Measurements from ENCODE around the gene BCL2A1. TPM values are rescaled to one million over a fixed set of nuclear protein-coding genes. Genes with fewer than 3 reads are reported as not detected.

Gene BCL2A1
- total RNA-seq, 1 experiment from 2014 or later: 0.44 TPM

DNA sequence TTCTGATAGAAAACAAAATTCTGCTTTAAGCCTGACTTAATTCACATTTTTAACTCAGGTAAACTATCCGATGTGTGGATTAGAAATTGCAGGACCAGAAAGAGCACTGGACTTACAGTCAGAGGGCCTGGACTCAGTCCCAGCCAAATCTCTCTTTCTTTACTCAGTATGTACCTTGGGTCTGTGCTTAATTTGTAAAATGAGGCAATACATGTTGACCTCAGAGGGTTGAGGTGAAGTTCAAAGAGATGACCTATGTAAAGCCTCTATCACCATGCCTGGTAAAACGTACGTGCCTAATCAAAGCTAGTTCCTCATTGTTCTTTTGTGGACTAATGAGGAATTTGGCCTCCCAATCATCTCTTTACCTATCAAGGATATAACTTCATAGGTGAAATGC, 1.9 kb upstream of the BCL2A1 start:
- H3K9me2 ChIP-seq (ENCODE audit: insufficient read depth): no peaks in the 10 kb centered on the region
- H3K4me3 ChIP-seq (replicated peaks in 1 of 2; ENCODE audit: low read depth in 1 of 2, low read length in 2 of 2): no peak overlapping the region
- POLR2A ChIA-PET: no interaction called here
- no peaks in the 10 kb centered on the region for H4K20me1 ChIP-seq (ENCODE audit: insufficient read depth)
- no peaks in the 10 kb centered on the region for H3K79me2 ChIP-seq (ENCODE audit: insufficient read depth, low read length)
- no TSS peak for BruUV-seq (replicated peaks)
- no peak for ATAC-seq
- no peak for TF ChIP-seq FOSL1 (IDR thresholded peaks at IDR 0.05; ENCODE audit: low read depth)
- no peak overlapping the region for H3K27ac ChIP-seq (ENCODE audit: low read depth, low read length)
- RAD21 ChIA-PET (ENCODE audit: low non-redundant PET in 1 of 2, low total read pairs in 2 of 2, uncharacterized antibody in 2 of 2, unreplicated experiment in 2 of 2): no interaction called here
- no peaks in the 10 kb centered on the region for H3K36me3 ChIP-seq (ENCODE audit: control insufficient read depth in 1 of 2, insufficient read depth in 2 of 2, low read length in 2 of 2)
- DNase-seq (ENCODE audit: low read depth, low spot score): no peak
- no peaks in the 10 kb centered on the region for H3K4me1 ChIP-seq (ENCODE audit: control insufficient read depth in 1 of 2, insufficient read depth in 2 of 2, low read length in 2 of 2)
- H3K9ac ChIP-seq (ENCODE audit: low read length): no peak overlapping the region
- no peak overlapping the region for H2AFZ ChIP-seq (ENCODE audit: low read depth, low read length, poor library complexity, severe bottlenecking)
- no peak overlapping the region for H3K4me2 ChIP-seq (ENCODE audit: low read length)
- CTCF ChIA-PET: no interaction called here
- H3K9me3 ChIP-seq (ENCODE audit: control insufficient read depth in 1 of 2, insufficient read depth in 1 of 2, low read depth in 1 of 2, low read length in 2 of 2): no peaks in the 10 kb centered on the region
- intact Hi-C loops (cut with micrococcal nuclease): no loop called here
- no peaks in the 10 kb centered on the region for H3K27me3 ChIP-seq (ENCODE audit: insufficient read depth, low read length)

DNA sequence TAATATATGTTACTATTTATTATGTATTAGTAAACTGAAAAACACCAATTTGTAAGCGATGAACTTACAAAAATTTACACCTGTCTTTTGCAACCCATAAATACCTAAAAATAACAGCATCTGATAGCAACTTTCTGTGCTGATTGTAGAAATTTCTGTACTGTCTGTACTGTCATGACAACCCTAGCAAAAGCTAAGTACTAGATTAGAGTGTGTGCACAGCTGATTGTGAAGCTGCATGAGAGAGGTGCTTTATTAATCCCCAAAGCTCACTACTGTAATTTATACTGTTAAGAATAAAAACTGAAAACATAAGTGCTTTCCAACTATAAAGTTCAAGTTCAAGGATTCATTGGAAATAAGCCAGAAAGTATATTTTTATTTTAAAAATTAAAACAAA, 815 bp downstream of the BCL2A1 start:
- H3K27ac ChIP-seq (ENCODE audit: low read depth, low read length): no peak overlapping the region
- no peaks in the 10 kb centered on the region for H3K4me1 ChIP-seq (ENCODE audit: control insufficient read depth in 1 of 2, insufficient read depth in 2 of 2, low read length in 2 of 2)
- CTCF ChIA-PET: no interaction called here
- POLR2A ChIA-PET: no interaction called here
- H3K79me2 ChIP-seq (ENCODE audit: insufficient read depth, low read length): no peaks in the 10 kb centered on the region
- RAD21 ChIA-PET (ENCODE audit: low non-redundant PET in 1 of 2, low total read pairs in 2 of 2, uncharacterized antibody in 2 of 2, unreplicated experiment in 2 of 2): no interaction called here
- H3K9ac ChIP-seq (ENCODE audit: low read length): no peak overlapping the region
- intact Hi-C loops (cut with micrococcal nuclease): no loop called here
- no peak overlapping the region for H3K4me2 ChIP-seq (ENCODE audit: low read length)
- H3K9me2 ChIP-seq (ENCODE audit: insufficient read depth): no peaks in the 10 kb centered on the region
- no TSS peak for BruUV-seq (replicated peaks)
- ATAC-seq: no peak
- DNase-seq (ENCODE audit: low read depth, low spot score): no peak
- H3K4me3 ChIP-seq (replicated peaks in 1 of 2; ENCODE audit: low read depth in 1 of 2, low read length in 2 of 2): no peak overlapping the region
- no peaks in the 10 kb centered on the region for H3K27me3 ChIP-seq (ENCODE audit: insufficient read depth, low read length)
- TF ChIP-seq EZH2 (IDR thresholded peaks at IDR 0.05) (no peak), EZH2phosphoT487 (IDR thresholded peaks at IDR 0.05; ENCODE audit: borderline replicate concordance) (no peak), POLR2AphosphoS5 (IDR thresholded peaks at IDR 0.05; ENCODE audit: low read depth, low read length) (no peak), EGR1 (IDR thresholded peaks at IDR 0.05; ENCODE audit: low read depth) (no peak), CTCF (IDR thresholded peaks at IDR 0.05 in 2 of 3, conservative IDR thresholded peaks at IDR 0.05 in 1 of 3; ENCODE audit: borderline replicate concordance in 1 of 3, insufficient read depth in 1 of 3, low read depth in 2 of 3, low read length in 2 of 3) (no peak), CEBPB (IDR thresholded peaks at IDR 0.05; ENCODE audit: low read depth) (no peak), SRF (IDR thresholded peaks at IDR 0.05; ENCODE audit: low read depth) (no peak), JUND (IDR thresholded peaks at IDR 0.05) (no peak), TCF7L2 (IDR thresholded peaks at IDR 0.05; ENCODE audit: borderline replicate concordance, extremely low read depth, insufficient read depth, insufficient read length) (no peak), REST (IDR thresholded peaks at IDR 0.05; ENCODE audit: low read depth) (no peak)
- TF ChIP-seq, protein P1, sequence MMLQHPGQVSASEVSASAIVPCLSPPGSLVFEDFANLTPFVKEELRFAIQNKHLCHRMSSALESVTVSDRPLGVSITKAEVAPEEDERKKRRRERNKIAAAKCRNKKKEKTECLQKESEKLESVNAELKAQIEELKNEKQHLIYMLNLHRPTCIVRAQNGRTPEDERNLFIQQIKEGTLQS (IDR thresholded peaks at IDR 0.05): no peak
- TF ChIP-seq, protein P2, sequence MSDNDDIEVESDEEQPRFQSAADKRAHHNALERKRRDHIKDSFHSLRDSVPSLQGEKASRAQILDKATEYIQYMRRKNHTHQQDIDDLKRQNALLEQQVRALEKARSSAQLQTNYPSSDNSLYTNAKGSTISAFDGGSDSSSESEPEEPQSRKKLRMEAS (IDR thresholded peaks at IDR 0.05): no peak
- no peaks in the 10 kb centered on the region for H4K20me1 ChIP-seq (ENCODE audit: insufficient read depth)
- H3K36me3 ChIP-seq (ENCODE audit: control insufficient read depth in 1 of 2, insufficient read depth in 2 of 2, low read length in 2 of 2): no peaks in the 10 kb centered on the region
- H2AFZ ChIP-seq (ENCODE audit: low read depth, low read length, poor library complexity, severe bottlenecking): no peak overlapping the region
- no peaks in the 10 kb centered on the region for H3K9me3 ChIP-seq (ENCODE audit: control insufficient read depth in 1 of 2, insufficient read depth in 1 of 2, low read depth in 1 of 2, low read length in 2 of 2)
